ENCODE results near the gene RER1.

The RER1 gene

DNA sequence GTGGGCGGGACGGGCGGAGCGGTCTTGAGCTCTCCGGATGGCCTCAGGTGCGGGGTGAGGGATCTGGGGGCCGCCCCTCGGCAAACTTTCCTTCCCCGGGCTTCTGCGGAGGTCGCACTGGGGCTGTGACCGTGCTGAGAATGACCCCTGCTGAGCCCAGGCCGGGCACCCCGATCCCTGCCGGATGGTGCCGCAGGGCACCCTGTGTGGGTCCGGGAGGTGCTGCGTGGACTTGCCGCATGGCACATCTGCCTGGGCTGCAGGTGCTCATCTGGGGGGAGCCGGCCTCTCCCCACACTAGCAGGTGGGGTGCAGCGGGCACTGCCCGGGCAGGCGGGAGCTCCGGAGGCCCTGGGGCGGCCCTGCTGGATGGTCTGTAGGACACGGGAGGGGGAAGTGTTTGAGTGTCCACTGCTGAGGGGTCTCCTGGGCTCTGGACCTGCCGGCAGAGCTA is 52.5 kb downstream of the RER1 start:
- no peak for DNase-seq (ENCODE audit: low spot score)

DNA sequence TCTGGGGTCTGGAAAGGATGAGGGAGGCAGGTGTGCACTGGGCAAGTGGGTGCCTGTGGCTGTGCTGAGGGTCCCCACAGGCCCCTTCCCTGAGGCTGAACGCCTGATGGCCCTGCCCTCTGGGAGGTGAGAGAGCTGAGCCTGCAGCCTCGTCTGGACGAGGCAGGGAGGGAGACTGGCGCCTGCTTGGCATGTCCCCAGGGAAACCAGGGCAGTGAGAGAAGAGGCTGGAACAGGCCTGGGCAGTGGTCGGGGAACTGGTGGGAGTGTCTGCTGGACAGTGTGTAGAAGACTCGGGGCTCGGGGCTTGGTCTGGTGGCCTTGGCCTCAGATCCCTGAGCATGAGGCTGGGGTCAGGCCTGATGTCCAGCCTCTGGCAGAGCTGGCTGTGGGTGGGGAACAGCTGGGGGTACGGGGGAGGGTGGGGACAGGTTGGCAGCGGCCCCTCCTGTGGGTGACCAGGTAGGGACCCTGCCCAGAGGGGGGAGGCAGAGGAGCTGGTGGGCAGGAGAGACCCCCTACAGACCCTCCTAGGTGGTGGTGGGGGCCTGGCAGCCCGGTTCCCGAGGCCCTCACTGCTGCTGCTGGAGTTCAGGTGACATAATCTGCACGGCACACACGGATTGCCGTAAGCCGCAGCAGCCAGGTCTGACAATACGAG is 53.7 kb downstream of the RER1 start:
- DNase-seq (ENCODE audit: low spot score), result no peak

DNA sequence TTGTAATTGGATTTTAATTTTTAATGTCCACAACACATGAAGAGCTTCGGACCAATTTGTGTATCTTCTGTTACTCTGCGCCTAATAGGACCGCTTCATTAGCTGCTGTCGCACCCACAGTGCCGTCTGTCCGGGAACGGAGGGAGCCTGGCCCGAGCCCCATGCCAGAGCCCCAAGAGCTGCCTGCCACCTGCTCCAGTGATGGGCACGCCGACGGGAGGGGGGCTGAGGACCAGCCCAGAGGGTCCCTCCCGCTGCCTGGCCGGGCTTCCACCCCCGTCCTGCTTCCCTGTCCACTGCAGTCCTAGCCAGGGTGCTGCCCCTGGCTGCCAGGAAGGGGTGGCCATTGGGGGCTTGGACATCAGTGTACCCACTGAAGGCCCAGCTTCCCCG is 54.2 kb downstream of the RER1 start:
- no peak for DNase-seq (ENCODE audit: low spot score)

DNA sequence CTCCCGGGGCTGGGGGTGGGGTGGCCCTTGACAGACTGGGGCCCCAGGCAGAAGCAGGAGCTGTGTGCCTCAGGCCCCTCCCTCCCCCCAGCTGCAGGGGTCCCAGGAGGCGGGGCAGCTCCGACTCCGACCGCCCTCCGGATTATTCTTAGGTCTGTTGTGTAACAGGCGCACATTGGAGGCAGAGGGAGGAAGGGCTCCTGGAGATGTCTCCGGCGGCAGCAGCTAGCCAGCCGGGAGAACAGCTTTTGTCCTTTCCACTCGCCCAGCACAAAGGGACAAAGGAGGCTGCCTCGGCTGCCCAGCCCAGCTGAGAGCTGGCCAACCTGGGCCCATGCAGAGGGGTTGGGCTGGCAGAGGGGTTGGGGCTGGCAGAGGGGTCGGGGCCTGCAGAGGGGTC is 54.8 kb downstream of the RER1 start:
- DNase-seq (ENCODE audit: low spot score), result peak; percentile 20

DNA sequence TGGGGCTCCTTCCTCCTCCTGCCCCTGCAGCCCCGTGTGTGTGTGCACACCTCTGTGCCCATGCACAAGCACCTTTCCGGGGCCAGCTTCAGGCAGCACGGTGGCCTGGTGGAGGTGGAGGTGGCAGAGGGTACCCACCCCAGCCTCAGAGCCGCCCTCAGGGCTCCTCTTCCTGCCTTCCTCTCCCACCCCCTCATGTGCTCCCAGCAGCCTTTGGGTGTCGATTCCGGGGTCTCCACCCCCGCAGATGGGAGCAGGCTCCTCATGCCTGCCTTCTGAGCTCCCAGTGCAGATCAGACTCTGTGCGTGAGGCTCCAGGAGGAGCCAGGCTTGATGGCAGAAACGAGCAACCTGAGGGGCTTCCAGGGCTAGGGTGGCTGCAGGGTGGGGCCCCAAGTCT is 55.2 kb downstream of the RER1 start:
- DNase-seq (ENCODE audit: low spot score), result no peak

DNA sequence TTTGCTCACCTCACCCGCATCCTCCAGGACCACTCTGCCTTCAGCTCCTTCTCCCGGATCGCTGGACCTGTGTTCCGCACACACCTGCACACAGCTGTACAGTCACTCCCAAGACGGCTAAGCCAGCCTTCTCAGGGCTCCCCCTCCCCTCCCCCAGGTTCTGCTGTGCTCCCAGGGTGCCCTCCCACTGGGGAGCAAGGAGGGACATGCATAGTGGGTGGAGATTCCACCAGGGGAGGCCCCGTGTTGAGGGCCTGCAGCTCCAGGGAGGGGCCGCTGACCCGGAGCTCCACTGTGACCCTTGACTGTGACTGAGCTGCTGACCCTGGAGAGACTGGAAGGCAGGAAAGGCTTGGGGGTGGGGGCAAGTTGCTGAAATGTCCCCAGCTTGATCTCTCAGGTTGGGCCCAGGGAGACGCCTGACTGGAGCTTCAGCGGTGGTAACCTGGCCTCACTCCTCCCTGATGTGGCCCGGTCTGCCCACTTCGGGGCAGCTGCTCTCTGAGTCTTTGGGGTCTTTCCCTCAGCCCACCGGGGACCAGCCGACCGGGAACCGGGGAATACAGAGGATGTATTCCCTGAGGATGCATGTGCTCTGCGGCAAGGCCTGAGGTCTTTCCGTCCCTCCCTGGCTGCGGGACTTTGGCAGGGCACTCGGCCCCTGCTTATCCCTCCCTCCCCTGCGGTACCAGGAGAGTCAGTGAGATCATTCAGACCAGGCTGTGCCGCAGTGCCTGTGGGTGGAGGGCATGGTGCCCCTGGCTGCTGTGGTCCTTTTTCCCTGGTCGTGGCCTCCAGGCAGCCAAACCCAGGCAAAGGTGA is 55.8 kb downstream of the RER1 start:
- no peak for DNase-seq (ENCODE audit: low spot score)

DNA sequence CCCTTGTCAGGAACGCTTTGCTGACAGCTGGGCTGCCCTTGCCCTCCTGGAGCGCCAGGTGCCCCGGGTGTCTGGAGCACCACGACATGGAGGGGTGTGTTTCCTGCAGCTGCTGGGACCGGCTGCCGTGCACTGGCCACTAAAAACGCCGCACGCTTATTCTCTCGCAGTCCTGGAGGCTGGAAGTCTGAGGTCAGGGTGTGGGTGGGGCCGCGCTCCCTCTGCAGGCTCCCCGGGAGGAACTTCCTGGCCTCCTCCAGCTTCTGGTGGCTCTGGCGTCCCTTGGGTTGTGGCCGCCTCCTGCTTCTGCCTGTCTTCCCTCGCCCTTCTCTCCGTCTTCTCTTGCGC is 56.4 kb downstream of the RER1 start:
- DNase-seq (ENCODE audit: low spot score), result no peak

DNA sequence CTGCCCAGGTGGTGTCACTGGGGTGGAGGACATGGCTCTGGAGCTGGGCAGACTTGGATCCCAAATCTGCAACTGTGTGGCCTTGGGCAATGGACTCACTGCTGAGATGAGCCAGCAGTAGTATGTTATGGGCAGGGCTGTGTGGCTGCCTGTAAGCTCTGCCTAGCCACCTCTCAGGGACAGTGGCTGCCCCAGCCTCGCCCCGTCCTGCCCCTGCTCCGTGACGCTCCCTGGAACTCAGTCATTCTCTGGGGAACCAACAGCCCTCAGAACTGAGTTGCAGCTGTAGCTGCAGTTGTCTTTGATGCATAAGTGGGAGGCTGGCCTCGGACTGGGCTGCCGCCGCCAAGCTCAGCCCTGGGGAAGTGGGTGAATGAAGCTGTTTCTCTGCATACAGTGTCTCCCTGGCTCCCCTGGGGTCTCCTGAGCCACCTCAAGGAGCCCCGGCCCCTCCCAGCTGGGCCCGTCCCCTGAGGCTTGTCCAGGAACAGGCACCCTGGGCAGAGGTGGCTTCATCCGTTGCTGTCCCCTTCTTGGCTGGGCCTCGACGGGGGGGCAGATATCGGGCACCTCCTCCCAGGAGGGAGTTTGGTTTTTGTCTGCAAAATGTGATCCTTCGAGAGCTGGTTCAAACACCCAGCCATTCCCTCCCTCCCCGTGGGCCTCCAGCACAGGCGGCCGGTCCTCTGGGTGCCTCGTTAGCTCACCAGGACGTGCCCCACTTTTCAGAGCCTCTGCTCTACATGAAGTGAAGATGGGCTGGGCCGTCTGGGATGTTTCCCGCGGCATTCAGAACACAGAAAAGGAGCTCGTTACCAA is 58.2 kb downstream of the RER1 start:
- DNase-seq (ENCODE audit: low spot score), result no peak

DNA sequence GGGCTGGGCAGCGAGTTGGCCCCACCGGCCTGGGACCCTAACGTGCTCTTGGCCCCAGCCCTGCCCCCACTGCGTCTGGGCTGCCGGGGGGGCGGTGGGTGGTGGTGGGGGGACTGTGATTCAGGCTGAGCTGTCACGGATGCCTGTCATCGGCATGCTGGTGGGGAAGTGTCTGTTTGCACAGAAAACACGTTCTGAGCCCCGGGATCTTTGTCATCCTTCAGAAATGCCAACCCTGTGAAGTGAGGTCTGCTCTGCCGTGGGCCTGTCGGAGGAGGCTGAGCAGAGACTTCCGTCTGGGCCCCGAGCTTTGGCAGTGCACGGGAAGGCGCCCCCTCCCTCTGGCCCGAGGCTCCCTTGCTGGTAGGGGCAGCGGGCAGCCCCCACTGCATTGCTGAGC is 60.1 kb downstream of the RER1 start:
- DNase-seq (ENCODE audit: low spot score), result no peak

DNA sequence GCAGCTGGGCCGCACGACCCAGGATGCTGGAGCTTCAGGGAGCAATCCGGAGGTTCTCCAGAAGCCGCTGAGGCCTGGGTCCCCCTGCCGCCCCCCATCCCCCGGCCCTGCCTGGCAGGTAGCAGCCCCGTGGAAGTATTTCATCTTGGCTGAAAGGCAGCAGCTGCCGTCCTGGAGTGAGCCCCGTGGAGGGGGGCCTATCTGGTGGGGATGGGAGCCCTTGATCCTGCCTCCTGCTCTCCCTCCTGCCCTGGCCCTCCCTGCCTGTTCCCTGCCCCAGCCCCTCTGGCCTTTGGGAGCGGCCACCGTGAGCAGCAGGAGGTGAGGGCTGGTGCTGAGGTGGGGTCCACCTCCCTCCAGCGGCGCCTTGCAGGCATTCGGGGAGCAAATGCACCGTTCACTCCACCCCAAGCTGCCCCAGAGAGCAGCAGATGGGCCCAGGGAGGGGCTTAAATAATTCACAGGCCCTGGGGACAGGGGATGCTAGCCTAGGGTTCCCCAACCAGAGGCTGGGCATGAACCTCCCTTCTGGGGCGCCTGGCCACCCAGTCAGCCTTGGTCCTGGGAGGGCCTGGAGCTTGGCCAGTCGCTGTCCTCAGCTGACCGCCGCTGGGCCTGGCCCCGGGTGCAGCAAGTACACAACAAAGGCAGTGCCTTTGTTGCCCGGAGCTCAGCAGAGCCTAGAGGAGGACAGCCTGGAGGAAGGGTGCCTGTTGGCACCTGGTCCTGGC is 60.7 kb downstream of the RER1 start:
- no peak for DNase-seq (ENCODE audit: low spot score)

DNA sequence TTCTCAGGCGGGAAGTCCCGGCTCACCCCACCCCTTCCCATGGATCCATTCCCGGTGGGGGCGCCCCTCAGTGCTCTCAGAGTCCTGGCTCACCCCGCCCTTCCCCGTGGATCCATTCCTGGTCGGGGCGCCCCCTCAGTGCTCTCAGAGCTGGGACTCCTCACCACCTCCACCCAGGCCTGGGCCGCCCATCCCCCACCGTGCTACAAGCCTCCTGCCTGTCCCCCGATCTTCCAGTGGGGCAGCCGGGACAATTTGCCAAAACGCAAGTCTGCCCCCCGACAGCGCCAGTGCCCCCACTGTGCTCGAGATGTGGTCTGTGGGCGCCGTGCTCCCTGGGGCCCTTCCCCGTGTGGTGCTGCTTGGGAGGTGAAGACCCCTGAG is 61.3 kb downstream of the RER1 start:
- DNase-seq (ENCODE audit: low spot score), result no peak

DNA sequence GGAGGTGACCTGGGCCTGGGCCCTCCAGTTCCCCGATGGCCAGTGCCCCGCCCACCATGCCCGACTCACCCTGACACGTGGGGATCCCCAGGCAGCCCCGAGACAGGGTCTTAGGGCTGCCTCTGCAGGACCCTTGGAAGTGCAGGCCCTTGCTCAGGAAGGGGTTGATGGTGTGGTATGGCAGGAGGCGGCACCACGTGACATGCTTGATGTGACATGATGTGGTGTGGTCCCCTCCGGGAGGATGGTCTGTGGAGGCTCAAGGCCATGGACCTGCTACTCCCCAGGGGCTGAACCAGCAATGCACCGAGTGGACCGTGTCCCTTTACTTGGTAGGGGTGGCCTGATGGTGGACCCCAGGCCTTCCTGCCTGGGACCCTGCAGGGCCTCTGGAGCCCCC is 62.6 kb downstream of the RER1 start:
- no peak for DNase-seq (ENCODE audit: low spot score)
